Prostate gland (tissue), 2 donors: ENCODE data around the gene ANAPC4. TPM values are rescaled to one million over a fixed set of nuclear protein-coding genes. Genes with fewer than 3 reads are reported as not detected.

Experiments
- DNase-seq: peaks from one replicate; pipeline ENCODE4 v3.0.0-alpha.2; 2019; ENCODE audit warnings: low spot score
- H3K27ac ChIP-seq, 2 donors: fragments of 200-600 bp; sonication (generic); 2 replicates each; pipeline ENCODE4 v1.5.1; 2017 to 2019
- H3K27me3 ChIP-seq: fragments of 200-600 bp; sonication (generic); replicated peaks from 2 replicates; pipeline ENCODE4 v1.5.1; 2019; ENCODE audit not compliant: insufficient read depth
- H3K36me3 ChIP-seq, 2 donors: fragments of 200-600 bp; sonication (generic); 1 replicate in 1 of 2; 2 replicates in 1 of 2; pipeline versions ENCODE4 v1.5.1 to v1.8.1; 2017 to 2019
- H3K4me1 ChIP-seq: fragments of 200-600 bp; sonication (generic); replicated peaks from 2 replicates; pipeline ENCODE4 v1.5.1; 2019
- H3K4me3 ChIP-seq, 2 donors: fragments of 200-600 bp; sonication (generic); 2 replicates each; pipeline ENCODE4 v1.5.1; 2017 to 2019
- H3K9me3 ChIP-seq: fragments of 200-600 bp; sonication (generic); 2 replicates; pipeline ENCODE4 v1.5.1; 2017
- POLR2A ChIP-seq: fragments of 450-650 bp; IDR thresholded peaks from one replicate; pipeline ENCODE4 v1.6.1; 2016; ENCODE audit warnings: antibody characterized with exemption, mild to moderate bottlenecking
- POLR2AphosphoS5 ChIP-seq: sonication (generic); formaldehyde crosslinking; IDR thresholded peaks from one replicate; pipeline ENCODE4 v1.6.1; 2017; ENCODE audit warnings: antibody characterized with exemption
- WGBS: methylation state at CpG from one replicate; pipeline ENCODE4 v1.1.5; 2018; 5-methylcytosine and 5-hydroxymethylcytosine counted together
- intact Hi-C: fragments of 100-400 bp; cut with DNase I; formaldehyde crosslinking; loops from one replicate; pipeline ENCODE4 v1.14.2; 2022
- total RNA-seq, 2 donors: library from RNA; depleted of rRNA; stranded (reverse); fragments of >200 nt; gene quantifications; one replicate each; pipeline ENCODE4 v1.1.0, GENCODE V29; 2016
- TF ChIP-seq, protein P1 (sequence below), 4 experiments: fragments of 200-600 bp in 2 of 4; fragments of 450-650 bp in 2 of 4; sonication (generic) in 2 of 4; IDR thresholded peaks; 1 replicate in 3 of 4; 2 replicates in 1 of 4; pipeline ENCODE4 v1.5.1; 2016 to 2019; ENCODE audit warnings: antibody characterized with exemption in 4 of 4, mild to moderate bottlenecking in 2 of 4, moderate library complexity in 2 of 4

The ANAPC4 gene
- total RNA-seq, 2 donors from 2014 or later, result 20.2 to 20.7 TPM

DNA sequence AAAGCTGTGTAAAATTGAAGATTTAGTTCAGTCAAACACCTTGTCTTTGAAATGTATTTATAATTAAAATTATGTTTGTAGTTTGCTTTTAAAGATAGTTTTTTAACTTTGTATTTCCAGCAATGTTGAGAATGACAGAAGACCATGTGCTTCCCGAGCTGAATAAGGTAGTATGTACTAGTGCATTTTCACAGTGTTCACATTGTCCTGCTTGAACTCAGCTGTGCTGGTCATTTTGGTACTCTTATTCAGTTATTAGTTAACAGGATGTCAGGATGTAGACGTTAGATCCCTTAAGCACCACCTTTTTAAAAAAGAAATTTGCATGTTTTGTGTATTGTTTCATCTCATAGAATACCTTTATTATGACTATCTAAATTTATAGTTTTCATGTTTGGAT is 28.4 kb downstream of the ANAPC4 start:
- H3K27me3 ChIP-seq, result no peaks in the 10 kb centered on the region
- H3K4me3 ChIP-seq, result no peak overlapping the region
- no peak for DNase-seq
- intact Hi-C loops, result no loop called here
- no peaks in the 10 kb centered on the region for H3K9me3 ChIP-seq
- 71% methylated on average over 2 of the region's 2 CpGs for WGBS
- H3K36me3 ChIP-seq, result peaks cover 0 to 4% of the 10 kb centered on the region in 2 donors
- H3K27ac ChIP-seq, result no peak overlapping the region
- no peaks in the 10 kb centered on the region for H3K4me1 ChIP-seq
- no peak for TF ChIP-seq POLR2A

DNA sequence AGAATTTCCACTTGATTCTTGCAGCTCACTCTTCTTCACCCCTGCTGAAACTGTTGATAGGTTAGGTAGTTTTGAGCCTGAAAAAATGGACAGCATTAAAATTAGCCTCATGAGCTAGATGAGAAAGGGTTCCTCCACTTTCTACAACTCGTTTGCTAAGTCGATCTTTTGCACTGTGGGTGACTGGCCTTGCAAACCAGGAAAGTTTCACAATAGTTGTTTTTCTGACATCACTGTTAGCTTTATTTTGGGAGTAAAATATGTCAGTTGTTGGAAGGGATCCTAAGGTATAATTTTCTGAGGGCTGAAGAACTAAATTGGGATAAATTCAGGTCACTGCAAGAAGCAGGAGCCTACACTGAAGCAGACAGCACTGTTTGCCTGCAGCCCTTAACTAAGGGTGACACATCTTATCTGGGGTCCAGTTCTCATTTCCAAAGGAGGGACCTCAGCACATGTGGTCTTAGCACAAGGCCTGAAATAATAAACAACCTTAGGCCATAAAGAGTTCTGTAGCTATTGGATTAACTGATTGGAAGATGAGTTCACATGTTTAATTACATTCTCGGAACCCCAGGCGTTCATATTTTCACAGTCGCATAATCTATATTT is 29.1 kb downstream of the ANAPC4 start:
- WGBS, result 66% methylated on average over 5 of the region's 5 CpGs
- peaks cover 0 to 4% of the 10 kb centered on the region in 2 donors for H3K36me3 ChIP-seq
- intact Hi-C loops, result no loop called here

DNA sequence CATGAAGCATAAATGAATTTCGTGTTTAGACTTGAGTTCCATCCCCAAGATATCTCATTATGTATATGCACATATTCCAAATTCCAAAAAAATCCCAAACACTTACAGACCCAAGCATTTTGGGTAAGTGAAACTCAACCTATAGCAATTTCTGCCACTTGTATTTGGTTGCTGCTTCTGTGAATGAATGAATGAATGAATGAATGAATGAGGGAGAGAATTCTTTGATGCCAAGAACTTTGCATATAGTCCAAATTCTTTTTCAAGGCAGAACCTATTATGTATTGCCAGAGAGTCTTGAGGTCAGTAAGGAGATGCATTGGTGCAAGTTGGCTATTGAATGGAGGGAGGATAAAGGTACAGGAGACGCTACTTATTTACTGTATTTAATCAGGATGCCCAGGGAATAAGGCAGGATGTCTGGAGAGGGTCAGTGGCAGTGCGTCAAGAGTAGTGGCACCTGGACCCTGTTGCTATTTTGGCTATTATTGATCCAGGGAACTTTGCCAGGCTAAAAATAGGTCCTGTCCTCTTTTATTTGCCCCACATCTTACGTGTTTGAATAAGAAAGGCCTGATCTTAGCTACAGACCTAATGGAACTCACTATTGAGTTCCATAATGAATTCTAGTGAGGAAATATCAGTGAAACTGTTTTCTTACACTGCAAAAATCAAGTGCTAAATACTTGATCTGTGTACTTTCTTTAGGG is 33.9 kb downstream of the ANAPC4 start:
- TF ChIP-seq, protein P1, sequence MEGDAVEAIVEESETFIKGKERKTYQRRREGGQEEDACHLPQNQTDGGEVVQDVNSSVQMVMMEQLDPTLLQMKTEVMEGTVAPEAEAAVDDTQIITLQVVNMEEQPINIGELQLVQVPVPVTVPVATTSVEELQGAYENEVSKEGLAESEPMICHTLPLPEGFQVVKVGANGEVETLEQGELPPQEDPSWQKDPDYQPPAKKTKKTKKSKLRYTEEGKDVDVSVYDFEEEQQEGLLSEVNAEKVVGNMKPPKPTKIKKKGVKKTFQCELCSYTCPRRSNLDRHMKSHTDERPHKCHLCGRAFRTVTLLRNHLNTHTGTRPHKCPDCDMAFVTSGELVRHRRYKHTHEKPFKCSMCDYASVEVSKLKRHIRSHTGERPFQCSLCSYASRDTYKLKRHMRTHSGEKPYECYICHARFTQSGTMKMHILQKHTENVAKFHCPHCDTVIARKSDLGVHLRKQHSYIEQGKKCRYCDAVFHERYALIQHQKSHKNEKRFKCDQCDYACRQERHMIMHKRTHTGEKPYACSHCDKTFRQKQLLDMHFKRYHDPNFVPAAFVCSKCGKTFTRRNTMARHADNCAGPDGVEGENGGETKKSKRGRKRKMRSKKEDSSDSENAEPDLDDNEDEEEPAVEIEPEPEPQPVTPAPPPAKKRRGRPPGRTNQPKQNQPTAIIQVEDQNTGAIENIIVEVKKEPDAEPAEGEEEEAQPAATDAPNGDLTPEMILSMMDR (IDR thresholded peaks at IDR 0.05), result no peak
- TF ChIP-seq POLR2A (no peak), POLR2AphosphoS5 (no peak)
- no peak for DNase-seq
- H3K4me3 ChIP-seq, result no peak overlapping the region
- H3K27ac ChIP-seq, result no peak overlapping the region
- WGBS, result 87% methylated on average over 4 of the region's 4 CpGs
- no peaks in the 10 kb centered on the region for H3K4me1 ChIP-seq
- no peaks in the 10 kb centered on the region for H3K9me3 ChIP-seq
- H3K27me3 ChIP-seq, result no peaks in the 10 kb centered on the region
- H3K36me3 ChIP-seq, result peaks cover 0 to 4% of the 10 kb centered on the region in 2 donors
- intact Hi-C loops, result no loop called here

More for the DNA sequence above, 29.1 kb downstream of the ANAPC4 start:
- H3K4me1 ChIP-seq, result no peaks in the 10 kb centered on the region
- TF ChIP-seq, protein P1 (IDR thresholded peaks at IDR 0.05), result no peak
- TF ChIP-seq POLR2AphosphoS5 (no peak), POLR2A (no peak)
- DNase-seq, result no peak
- H3K9me3 ChIP-seq, result no peaks in the 10 kb centered on the region
- no peaks in the 10 kb centered on the region for H3K27me3 ChIP-seq
- H3K4me3 ChIP-seq, result no peak overlapping the region
- H3K27ac ChIP-seq, result no peak overlapping the region

DNA sequence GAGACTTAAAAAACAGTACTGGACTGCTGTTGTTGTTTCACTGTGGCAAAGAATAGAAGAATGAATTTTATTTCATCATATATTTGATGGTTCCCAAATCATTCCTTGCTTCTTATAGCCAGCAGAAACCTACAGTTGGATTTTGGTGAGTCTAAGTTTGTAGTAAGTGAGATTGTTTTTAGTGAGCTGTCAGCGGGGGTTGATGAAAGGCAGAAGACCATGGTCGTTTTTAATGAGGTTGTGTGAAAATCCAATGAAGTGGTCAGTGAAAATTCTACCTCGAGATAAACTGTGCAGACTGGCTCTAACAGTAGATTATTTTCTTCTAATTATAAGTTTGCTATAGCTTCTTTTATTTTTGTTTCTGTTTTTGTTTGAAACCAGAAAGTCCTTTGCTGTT is 36.2 kb downstream of the ANAPC4 start:
- intact Hi-C loops, result no loop called here

DNA sequence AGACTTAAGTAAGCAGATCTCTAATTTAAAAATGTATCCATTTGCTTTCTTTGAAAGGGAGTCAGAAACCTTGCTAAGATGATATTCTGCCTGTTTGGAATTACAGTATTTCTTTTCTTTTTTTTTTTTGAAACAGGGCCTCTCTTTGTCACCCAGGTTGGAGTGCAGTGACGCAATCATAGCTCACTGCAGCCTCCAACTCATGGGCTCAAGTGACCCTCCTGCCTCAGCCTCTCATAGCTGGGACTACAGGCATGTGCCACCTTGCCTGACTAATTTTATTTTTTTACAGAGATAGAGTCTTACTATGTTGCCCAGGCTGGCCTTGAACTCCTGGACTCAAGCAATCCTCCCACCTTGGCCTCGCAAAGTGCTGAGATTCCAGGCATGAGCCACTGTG is 40.0 kb downstream of the ANAPC4 start:
- no peaks in the 10 kb centered on the region for H3K36me3 ChIP-seq
- 96% methylated on average over 2 of the region's 2 CpGs for WGBS
- intact Hi-C loops, result no loop called here

More for the DNA sequence above, 36.2 kb downstream of the ANAPC4 start:
- H3K4me3 ChIP-seq, result no peak overlapping the region
- no peaks in the 10 kb centered on the region for H3K27me3 ChIP-seq
- H3K36me3 ChIP-seq, result peaks cover 0 to 4% of the 10 kb centered on the region in 2 donors
- no peaks in the 10 kb centered on the region for H3K4me1 ChIP-seq
- no peak overlapping the region for H3K27ac ChIP-seq
- no peak for DNase-seq
- H3K9me3 ChIP-seq, result no peaks in the 10 kb centered on the region
- WGBS, result 61% methylated on average over 3 of the region's 3 CpGs
- TF ChIP-seq POLR2AphosphoS5, result no peak
- TF ChIP-seq POLR2A, result no peak
- TF ChIP-seq, protein P1 (IDR thresholded peaks at IDR 0.05), result no peak

More for the DNA sequence above, 40.0 kb downstream of the ANAPC4 start:
- Histone ChIP-seq H3K4me3 (no peak overlapping the region), H3K9me3 (no peaks in the 10 kb centered on the region), H3K27ac (no peak overlapping the region), H3K4me1 (no peaks in the 10 kb centered on the region), H3K27me3 (no peaks in the 10 kb centered on the region)
- no peak for DNase-seq
- TF ChIP-seq POLR2A, result no peak
- TF ChIP-seq, protein P1 (IDR thresholded peaks at IDR 0.05), result no peak
- no peak for TF ChIP-seq POLR2AphosphoS5
